T-helper 22 cell (primary cell): ENCODE measurements around the gene FAM135A.
"Not testable (repeated sequence)": the region's sequence is repeated elsewhere in the genome, so short reads cannot be mapped to it uniquely, and the experiment has no call there.

Experiments
- DNase-seq: peaks from one replicate; pipeline ENCODE4 v3.0.0-alpha.2; 2020; ENCODE audit warnings: low read depth

FAM135A gene

DNA sequence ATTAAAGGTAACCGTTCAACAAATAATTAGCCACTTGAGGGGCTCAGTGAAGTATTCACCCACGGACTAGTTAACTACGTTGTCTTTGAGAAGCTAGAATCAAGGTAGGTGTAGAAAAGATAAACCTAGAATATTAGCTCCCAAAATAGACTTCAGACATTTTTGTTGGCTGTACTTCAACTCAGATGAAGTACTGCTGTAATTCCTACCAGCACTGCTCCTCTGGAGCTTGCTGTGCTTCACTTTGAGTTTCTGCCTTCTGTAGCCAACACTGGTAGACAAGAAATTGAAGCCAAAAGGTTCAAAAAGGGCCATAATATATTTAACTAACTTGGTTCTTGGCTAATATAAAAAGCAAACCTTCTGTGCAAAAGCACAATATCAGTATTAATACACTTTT is 134.6 kb downstream of the FAM135A start:
- no peak for DNase-seq

DNA sequence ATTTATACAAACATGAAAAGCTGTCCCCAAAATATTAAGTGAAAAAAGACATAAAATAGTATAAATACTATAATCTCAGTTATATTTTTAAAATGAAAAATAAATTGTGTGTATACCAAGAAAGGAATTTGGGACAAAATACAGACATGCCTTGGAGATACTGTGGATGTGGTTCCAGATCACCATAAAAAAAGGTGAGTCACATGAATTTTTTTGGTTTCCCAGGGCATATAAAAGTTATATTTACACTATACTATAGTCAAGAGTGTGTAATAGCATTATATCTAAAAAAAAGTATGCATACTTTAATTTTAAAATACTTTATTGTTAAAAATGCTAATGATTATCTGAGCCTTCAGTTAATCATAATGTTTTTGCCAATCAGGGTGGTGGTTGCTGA is 136.0 kb downstream of the FAM135A start:
- no peak for DNase-seq

DNA sequence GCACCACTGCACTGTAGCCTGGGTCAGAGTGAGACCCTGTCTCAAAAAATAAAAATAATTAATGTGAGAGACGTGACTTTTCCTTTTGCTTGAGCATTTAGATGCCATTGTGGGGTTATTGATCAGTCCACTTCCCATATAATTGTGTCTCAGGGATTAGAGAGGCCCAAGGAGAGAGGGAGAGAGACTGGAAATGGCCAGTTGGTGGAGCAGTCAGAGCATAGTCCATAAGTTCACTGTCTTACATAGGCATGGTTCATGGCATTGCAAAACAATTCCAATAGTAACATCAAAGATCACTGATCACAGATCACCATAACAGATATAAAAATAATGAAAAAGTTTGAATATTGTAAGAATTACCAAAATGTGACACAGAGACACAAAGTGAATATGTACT is 138.3 kb downstream of the FAM135A start:
- no peak for DNase-seq

DNA sequence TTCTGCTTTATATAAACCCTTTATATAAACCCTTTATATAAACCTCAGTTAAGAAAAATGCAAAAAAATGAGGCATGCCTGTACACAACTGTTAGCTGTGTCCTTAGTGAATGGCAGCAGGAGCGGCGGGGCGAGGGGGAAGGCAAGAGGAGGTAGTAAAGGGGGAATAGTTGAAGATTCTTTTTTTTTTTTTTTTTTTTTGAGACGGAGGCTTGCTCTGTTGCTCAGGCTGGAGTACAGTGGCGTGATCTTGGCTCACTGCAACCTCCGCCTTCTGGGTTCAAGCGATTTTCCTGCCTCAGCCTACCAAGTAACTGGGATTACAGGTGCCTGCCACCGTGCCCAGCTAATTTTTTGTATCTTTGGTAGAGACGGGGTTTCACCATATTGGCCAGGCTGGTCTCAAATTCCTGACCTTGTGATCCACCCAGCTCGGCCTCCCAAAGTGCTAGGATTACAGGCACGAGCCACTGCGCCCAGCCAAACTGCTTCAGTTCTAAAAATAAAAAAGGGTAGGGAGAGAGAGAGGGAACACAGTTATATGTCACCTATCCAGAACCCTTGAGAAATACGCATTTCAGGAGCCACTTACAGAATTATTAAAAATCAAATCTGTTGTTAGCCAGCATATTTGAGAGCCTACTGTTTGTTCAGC is 139.1 kb downstream of the FAM135A start:
- DNase-seq: not testable (repeated sequence)

DNA sequence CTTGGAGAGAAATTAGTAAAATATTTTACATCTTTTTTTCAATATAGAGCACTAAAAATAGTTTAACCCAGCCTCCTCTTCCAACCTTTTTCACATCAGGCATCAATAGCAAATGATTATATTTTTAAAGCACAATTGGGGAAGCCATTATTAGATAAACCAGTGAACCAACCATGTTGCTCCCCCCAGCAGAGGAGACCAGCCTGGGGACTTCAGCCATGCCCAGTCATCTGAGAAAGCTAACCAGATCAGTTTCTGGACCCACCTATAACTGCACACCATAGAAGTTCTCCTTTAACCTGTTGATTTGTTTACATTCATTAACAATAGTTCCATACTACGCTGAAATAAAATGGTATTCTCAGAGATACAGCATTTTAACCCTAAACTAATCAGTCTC is 139.7 kb downstream of the FAM135A start:
- DNase-seq: no peak

DNA sequence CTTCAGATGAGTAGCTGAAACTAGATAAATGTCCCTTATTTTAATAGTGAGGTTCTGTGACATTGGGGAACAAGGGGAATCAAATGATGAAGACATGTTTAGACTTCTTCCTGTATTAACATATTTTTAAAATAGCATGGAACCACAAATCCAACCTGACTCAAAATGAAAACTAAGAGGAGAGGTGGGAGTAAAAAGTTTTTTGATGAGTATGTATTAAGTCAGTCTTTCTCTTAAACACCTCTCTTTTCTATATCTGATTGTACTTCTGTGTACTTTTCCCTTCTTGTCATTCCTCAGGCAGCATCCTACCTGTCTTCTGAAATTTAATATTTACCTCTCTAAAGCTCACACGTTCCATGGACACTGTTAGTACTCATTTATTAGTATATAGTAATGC is 144.7 kb downstream of the FAM135A start:
- DNase-seq: no peak

DNA sequence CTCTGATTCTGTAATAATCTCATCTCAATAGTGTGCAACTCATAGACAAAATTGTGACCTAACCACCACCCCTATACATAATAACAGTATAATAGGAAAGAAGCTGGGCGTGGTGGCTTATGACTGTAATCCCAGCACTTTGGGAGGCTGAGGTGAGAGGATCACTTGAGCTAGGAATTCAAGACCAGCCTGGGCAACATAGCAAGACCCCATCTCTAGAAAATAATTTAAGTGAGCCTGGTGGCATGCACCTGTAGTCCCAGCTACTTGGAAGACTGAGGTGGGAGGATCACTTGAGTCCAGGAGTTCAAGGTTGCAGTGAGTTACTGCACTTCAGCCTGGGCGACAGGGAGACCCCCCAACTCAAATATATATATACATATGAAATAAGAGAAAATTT is 149.1 kb downstream of the FAM135A start:
- not testable (repeated sequence) for DNase-seq

DNA sequence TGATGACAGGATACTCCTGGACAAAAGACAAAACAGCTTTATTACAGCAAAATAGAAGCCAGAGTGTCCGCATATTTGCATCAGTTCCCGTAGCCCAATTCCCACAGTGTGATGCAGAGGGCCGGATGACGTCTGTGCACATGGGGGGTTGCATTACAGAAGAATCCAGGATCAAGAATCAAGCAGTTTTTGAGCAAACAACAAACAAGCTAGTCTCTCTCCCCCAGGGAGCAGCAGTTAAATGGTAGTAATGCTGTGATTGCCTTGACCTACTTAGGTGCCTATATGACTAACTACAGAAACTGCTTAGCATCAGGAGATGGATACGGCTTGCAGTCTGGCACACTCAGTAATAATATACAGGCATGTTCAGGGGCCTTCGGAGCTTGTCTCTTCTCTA is 150.2 kb downstream of the FAM135A start:
- DNase-seq: no peak

DNA sequence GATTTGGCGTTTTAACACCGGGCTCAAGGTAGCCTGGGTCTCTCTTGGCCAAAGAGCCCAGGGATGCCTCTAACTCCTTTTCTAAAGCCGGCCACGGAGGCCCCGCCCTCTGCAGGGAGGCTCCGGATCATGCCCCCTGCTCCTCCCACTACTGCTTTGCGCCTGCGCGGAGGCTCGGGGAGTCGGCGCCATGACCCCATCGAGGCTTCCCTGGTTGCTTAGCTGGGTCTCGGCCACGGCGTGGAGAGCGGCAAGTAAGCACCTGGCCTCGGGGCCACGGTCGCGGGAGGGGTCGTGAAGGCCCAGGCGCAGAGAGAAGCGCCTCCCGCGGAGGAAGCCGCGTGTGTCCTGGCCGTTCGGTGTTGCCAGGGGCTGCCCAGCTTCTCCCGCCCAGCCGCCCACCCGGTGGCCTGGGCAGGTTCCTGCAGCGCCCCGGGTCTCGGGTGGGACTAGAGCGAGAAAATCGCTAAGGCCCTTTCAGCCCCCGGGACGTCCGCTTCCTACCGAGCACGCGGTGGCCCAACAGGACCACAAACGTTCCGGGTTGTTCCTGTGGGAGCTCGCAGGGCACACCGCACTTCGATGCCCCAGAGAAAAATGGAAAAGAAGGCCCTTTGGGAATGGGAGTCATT is 153.6 kb downstream of the FAM135A start, which contains the start of gene SDHAF4:
Gene SDHAF4, plus strand, starts transcription at position 180 of the 632 bp plus-strand sequence. Its CDS starts 11 bp downstream, at position 191.
- DNase-seq: peak; percentile 86

DNA sequence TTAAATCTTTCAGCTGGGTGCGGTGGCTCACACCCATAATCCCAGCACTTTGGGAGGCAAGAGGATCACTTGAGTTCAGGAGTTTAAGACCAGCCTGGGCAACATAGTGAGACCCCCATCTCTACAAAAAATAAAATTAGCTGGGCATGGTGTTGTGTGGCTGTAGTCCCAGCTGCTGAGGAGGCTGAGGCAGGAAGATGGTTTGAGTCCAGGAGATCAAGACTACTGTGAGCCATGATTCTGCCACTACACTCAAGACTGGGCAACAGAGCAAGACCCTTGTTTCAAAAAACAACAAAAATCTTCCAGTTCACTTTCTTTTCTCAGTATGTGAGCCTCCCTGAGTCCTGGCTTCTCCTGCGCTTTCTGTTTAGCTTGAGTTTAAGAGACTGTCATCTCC is 161.3 kb downstream of the FAM135A start:
- DNase-seq: no peak

DNA sequence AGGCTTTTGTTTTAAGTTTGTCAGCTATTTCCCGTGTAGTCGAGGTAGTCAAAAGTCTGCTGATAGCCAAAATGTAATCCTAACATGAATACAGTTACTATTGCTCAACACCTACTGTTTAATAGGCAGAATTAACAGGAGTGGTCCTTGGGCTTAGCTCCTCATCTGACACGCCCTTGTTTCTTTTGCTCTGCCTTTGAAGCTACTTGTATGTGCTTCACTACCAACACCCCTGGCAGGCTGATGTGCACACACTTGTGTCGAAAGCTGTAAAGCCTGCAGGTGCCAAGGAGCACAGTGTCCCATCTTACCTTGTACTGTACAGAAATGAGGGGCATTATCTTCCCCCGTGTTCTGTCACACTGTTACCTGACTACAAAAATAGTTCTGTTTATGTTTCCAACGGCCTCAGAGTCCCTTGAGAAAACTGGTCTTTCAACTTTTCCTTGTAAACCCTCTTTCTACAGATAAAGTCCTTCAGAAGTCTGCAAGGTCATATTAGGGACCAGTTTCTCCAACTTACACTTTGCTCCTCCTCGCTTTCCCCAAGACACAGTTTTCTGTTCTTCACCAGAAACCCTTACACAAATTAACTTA is 162.7 kb downstream of the FAM135A start:
- no peak for DNase-seq

DNA sequence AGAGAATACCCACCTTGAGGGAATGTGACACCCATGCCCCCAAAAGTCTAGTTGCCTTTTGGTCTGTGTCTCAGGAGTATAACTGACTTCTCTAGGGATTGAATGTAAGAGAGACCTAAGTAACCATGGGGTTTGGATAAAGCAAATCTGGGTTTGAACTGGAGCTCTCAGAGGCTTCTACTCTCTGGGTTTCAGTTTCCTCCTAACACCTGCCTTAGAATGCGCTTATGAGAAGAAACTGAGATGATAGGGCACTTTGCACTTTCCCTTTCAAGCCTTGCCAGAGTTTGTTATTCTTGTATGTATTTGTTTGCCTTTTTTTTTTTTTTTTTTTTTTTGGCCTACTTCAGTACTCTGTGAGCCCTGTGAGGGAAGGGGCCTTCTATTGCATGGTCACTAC is 172.8 kb downstream of the FAM135A start:
- no peak for DNase-seq

DNA sequence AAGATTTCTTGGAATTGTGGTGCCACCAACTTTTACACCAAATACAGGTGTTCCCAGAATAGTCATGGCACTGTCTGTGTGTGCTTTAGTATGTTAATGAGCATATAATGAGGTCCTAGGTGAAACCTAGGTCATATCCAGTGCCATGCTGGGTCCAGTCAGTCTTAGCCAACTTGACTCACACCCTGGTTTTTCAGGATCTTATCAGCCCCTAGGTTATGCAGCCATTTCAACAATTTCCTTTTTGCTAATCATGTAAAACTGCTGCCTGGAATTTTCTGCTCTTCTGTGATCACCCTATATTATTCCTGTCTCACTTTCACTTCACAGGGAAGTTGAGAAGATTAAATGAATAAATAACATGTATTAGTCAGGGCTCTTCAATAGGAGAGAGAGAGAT is 177.1 kb downstream of the FAM135A start:
- no peak for DNase-seq

DNA sequence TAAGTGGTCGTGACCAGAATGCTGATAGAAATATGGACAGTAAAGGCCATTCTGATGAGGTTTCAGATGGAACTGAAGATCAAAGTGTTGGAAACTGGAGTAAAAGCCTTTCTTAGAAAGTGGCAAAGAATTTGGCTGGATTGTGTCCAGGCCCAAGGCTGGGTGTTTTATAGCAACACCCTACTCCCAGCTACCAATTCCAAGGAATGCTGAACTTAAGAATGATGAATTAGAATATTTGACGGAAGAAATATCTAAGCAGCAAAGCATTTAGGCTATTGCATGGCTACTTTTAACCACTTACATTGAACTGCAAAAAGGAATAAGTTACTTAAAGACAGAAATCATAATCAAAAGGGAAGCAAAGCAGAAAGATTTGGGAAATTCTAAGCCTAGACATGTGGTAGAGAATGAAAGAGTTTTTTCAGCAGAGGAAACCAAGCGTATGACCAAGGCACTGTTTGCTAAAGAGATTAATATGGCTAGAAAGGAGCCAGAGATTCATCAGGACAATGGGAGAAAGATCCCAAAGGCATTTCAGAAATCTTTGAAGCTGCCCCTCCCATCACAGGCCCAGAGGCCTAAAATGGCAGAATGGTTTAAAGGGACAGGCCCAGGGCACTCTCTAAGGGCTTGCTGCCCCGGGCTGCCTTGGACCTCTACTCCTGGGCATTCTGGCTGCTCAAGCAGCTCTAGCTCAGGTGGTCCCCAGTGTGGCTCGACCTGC is 179.2 kb downstream of the FAM135A start:
- DNase-seq: no peak

DNA sequence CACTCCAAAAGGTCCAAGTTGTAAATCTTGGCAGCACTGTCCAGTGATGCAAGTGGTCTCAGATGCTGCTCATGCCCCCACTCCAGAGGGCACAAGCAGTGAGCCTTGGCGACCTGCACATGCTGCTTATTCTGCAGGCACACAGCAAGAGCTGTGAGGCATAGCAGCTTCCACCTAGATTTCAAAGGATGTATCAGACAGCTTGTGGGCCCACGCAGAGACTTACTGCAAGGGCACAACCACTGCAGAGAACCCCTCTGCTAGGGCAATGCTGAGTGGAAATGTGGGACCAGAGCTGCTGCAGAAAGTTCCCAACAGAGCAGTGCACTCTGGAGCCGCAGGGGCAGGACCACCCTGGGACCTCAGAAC is 179.8 kb downstream of the FAM135A start:
- DNase-seq: no peak

DNA sequence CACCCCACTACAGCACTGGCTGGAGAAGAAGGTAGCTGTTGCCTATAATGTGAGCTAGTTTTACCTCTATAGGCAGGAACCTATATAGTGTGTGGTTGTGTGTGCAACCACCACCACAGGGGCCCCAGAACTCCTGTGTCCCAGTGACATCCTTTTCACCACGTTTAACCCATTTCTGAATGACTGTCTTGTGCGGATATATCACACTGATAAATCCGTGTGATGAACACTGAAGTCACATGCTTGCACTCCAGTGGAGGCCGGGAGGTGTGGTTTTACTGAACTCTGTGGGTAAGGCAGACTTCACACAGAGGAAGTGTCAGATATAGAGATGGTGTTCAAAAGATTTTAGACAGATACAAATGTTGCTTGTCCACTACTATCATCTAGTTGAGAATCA is 185.9 kb downstream of the FAM135A start:
- DNase-seq: no peak

DNA sequence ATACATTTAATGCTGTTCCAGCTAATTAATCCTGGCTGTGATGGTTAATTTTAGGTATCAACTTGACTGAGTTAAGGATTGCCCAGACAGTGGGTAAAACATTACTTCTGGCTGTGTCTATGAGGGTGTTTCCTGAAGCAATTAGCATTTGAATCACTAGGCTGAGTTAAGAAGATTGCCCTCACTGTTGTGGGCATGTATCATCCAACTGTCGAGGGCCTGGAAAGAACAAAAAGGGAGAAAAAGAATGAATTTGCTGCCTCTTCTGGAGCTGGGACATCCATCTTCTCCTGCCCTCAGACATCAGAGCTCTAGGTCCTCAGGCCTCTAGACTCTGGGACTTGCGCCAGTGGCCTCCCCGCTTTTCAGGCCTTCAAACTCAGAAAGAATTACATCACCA is 187.7 kb downstream of the FAM135A start:
- DNase-seq: no peak

DNA sequence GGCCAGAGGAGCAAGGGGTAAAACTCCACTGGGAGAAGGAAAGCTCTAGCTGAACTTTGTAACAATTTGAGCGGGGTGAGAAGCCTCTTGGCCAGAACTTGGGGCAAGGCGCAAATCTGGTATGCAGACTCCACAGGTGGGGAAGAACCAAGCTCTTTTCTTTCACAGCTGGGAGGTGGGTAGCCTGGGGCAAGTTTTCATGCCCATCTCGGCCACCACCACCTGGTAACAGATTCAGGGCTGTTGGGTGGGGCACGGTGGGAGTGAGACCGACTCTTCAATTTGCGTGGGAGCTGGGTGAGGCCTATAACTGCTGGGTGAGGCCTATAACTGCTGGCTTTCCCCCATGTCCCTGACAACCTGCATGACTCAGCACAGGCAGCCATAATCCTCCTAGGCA is 190.9 kb downstream of the FAM135A start:
- DNase-seq: no peak

DNA sequence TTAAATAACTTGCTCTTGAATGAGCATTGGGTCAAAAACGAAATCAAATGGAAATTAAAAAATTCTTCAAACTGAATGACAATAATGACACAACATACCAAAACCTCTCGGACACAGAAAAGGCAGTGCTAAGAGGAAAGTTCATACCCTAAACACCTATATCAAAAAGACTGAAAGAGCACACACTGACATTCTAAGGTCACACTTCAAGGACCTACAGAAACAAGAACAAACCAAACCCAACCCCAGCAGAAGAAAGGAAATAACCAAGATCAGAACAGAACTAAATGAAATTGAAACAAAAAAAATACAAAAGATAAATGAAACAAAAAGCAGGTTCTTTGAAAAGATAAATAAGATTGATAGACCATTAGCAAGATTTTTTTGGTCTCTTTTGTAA is 194.1 kb downstream of the FAM135A start:
- not testable (repeated sequence) for DNase-seq

DNA sequence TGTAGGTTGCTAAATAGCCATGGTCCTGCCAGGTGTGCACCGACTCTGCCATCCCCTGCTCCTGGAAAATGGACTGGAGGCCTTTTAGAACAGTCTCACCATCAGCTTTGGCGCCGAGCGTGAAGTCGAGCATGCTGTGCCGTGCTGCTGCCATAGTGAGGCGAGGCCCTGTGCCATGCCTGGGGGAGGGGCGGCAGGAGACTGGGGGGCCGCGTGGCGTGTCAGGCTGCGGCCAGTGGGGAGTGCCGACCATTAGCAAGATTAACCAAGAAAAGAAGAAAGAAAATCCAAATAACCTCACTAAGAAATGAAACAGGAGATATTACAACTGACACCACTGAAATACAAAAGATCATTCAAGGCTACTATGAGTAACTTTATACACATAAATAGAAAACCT is 195.9 kb downstream of the FAM135A start:
- not testable (repeated sequence) for DNase-seq
